NT2/D1 (cell line): ENCODE data around the gene COG4.

Source experiments
- SUZ12 ChIP-seq: IDR thresholded peaks from 2 replicates; pipeline ENCODE4 v1.6.1; 2011; ENCODE audit not compliant: insufficient read length, insufficient read depth; ENCODE audit errors: extremely low read depth
- YY1 ChIP-seq: IDR thresholded peaks from 2 replicates; pipeline ENCODE4 v1.6.1; 2011; ENCODE audit not compliant: insufficient read length, insufficient read depth
- ZNF274 ChIP-seq: IDR thresholded peaks from 2 replicates; pipeline ENCODE4 v1.6.1; 2011; ENCODE audit warnings: mild to moderate bottlenecking, low read depth, low read length

GRCh38 chr16:70476272-70477020, 46.9 kb downstream of the COG4 start:
- TF ChIP-seq ZNF274 = no peak
- TF ChIP-seq SUZ12 = no peak
- TF ChIP-seq YY1 = no peak
